ENCODE data around the gene PTDSS2. TPM values are rescaled to one million over a fixed set of nuclear protein-coding genes. Genes with fewer than 3 reads are reported as not detected.
"Not testable (repeated sequence)": the region's sequence is repeated elsewhere in the genome, so short reads cannot be mapped to it uniquely, and the experiment has no call there.

The PTDSS2 gene
- total RNA-seq, 1 donor from 2014 or later: 110 TPM

GRCh38 chr11:503179-503981, 53.3 kb downstream of the PTDSS2 start:
- peak; percentile 74 for DNase-seq (ENCODE audit: low read depth)

GRCh38 chr11:504053-504993, 54.2 kb downstream of the PTDSS2 start:
- no peak for DNase-seq (ENCODE audit: low read depth)

- DNase-seq (ENCODE audit: low read depth): no peak
Measured at GRCh38 chr11:504994-505344, 54.9 kb downstream of the PTDSS2 start.

- DNase-seq (ENCODE audit: low read depth): peak; percentile 97
Measured at GRCh38 chr11:506238-506994, 56.3 kb downstream of the PTDSS2 start.

GRCh38 chr11:506995-507726, 57.1 kb downstream of the PTDSS2 start, which contains the start of gene RNH1:
TSS of gene RNH1 (minus strand) at chr11:507242. CDS start at chr11:502162, 5,080 bp downstream.
- DNase-seq (ENCODE audit: low read depth): peak; percentile 94

- DNase-seq (ENCODE audit: low read depth): no peak
Measured at GRCh38 chr11:507727-508515, 57.8 kb downstream of the PTDSS2 start.

- no peak for DNase-seq (ENCODE audit: low read depth)
Measured at GRCh38 chr11:508956-509355, 58.9 kb downstream of the PTDSS2 start.

GRCh38 chr11:512761-513595, 62.9 kb downstream of the PTDSS2 start:
- no peak for DNase-seq (ENCODE audit: low read depth)

GRCh38 chr11:514606-515005, 64.5 kb downstream of the PTDSS2 start:
- no peak for DNase-seq (ENCODE audit: low read depth)

- no peak for DNase-seq (ENCODE audit: low read depth)
Measured at GRCh38 chr11:515131-515530, 65.1 kb downstream of the PTDSS2 start.

GRCh38 chr11:516400-516799, 66.3 kb downstream of the PTDSS2 start:
- DNase-seq (ENCODE audit: low read depth): no peak

GRCh38 chr11:516918-517685, 67.0 kb downstream of the PTDSS2 start:
- not testable (repeated sequence) for DNase-seq (ENCODE audit: low read depth)

- DNase-seq (ENCODE audit: low read depth): peak; percentile 98
Measured at GRCh38 chr11:518463-519202, 68.6 kb downstream of the PTDSS2 start.

- no peak for DNase-seq (ENCODE audit: low read depth)
Measured at GRCh38 chr11:520428-521176, 70.5 kb downstream of the PTDSS2 start.

GRCh38 chr11:521177-521688, 71.2 kb downstream of the PTDSS2 start:
- no peak for DNase-seq (ENCODE audit: low read depth)

- DNase-seq (ENCODE audit: low read depth): no peak
Measured at GRCh38 chr11:526192-526591, 76.1 kb downstream of the PTDSS2 start.
